Panc1 (cell line): Measurements from ENCODE around the gene ZNF211. TPM values are rescaled to one million over a fixed set of nuclear protein-coding genes. Genes with fewer than 3 reads are reported as not detected.

Experiments
- ATAC-seq: fragments of 200-7000 bp; cut with Tn5 transposase; 2 replicates; pipeline ENCODE4 v1.9.1; 2020; ENCODE audit warnings: mild to moderate bottlenecking, moderate library complexity
- BruUV-seq: library from RNA; stranded (reverse); fragments of 400-500 nt; replicated peaks from 2 replicates; lab custom pipeline; 2021; lab: Mats Ljungman, UMichigan
- CTCF ChIA-PET: fragments of 300-600 bp; sonication (Branson Sonifier 250); formaldehyde crosslinking; loops from one replicate; lab custom pipeline; 2022; ENCODE audit warnings: antibody characterized with exemption; lab: Charles Lee
- POLR2A ChIA-PET: fragments of 300-600 bp; sonication (Branson Sonifier 250); formaldehyde crosslinking; loops from one replicate; lab custom pipeline; 2022; ENCODE audit warnings: antibody characterized with exemption; lab: Charles Lee
- DNase-seq: peaks from one replicate; pipeline ENCODE4 v3.0.0-alpha.2; 2010; ENCODE audit warnings: low read depth, low spot score
- H3K27ac ChIP-seq: 2 replicates; pipeline ENCODE4 v1.5.1; 2011; ENCODE audit warnings: mild to moderate bottlenecking, low read length, inconsistent platforms
- H3K27me3 ChIP-seq: fragments of 200-500 bp; sonication (Bioruptor generic); 2 replicates; pipeline ENCODE4 v1.6.0; 2014; ENCODE audit warnings: low read length, inconsistent platforms; ENCODE audit not compliant: control insufficient read depth, insufficient read depth
- H3K36me3 ChIP-seq: fragments of 200-500 bp; sonication (Bioruptor generic); 2 replicates; pipeline ENCODE4 v1.5.1; 2014; ENCODE audit warnings: inconsistent platforms, mild to moderate bottlenecking, low read length, moderate library complexity; ENCODE audit not compliant: control insufficient read depth, insufficient read depth
- H3K4me1 ChIP-seq: 2 replicates; pipeline ENCODE4 v1.5.1; 2011; ENCODE audit warnings: inconsistent platforms, mild to moderate bottlenecking, low read length, moderate library complexity; ENCODE audit not compliant: control insufficient read depth, insufficient read depth
- H3K4me3 ChIP-seq, 2 experiments: 2 replicates each; pipeline ENCODE4 v1.5.1; 2011 to 2012; ENCODE audit warnings: low read depth in 2 of 2, low read length in 2 of 2, mild to moderate bottlenecking in 2 of 2, inconsistent platforms in 1 of 2, moderate library complexity in 1 of 2
- H3K9me3 ChIP-seq: fragments of 200-500 bp; sonication (Bioruptor generic); 2 replicates; pipeline ENCODE4 v1.5.1; 2014; ENCODE audit warnings: low read depth, mild to moderate bottlenecking, inconsistent platforms, low read length, moderate library complexity; ENCODE audit not compliant: control insufficient read depth, insufficient read depth
- CTCF ChIP-seq: fragments of 450-650 bp; IDR thresholded peaks from 2 replicates; pipeline ENCODE4 v1.5.1; 2017; ENCODE audit warnings: mild to moderate bottlenecking
- POLR2AphosphoS5 ChIP-seq: IDR thresholded peaks from 2 replicates; pipeline ENCODE4 v1.6.1; 2012; ENCODE audit warnings: mild to moderate bottlenecking, low read depth, low read length, moderate library complexity
- REST ChIP-seq, 2 experiments: IDR thresholded peaks; 2 replicates each; pipeline ENCODE4 v1.6.1; 2011 to 2012; ENCODE audit warnings: low read depth in 2 of 2, control low read depth in 1 of 2, low read length in 1 of 2, mild to moderate bottlenecking in 1 of 2, moderate library complexity in 1 of 2; ENCODE audit not compliant: insufficient read depth in 1 of 2
- SIN3A ChIP-seq: IDR thresholded peaks from 2 replicates; pipeline ENCODE4 v1.6.1; 2012; ENCODE audit warnings: low read depth, mild to moderate bottlenecking, low read length, moderate library complexity, borderline replicate concordance; ENCODE audit not compliant: insufficient read depth
- TCF7L2 ChIP-seq: IDR thresholded peaks from 2 replicates; pipeline ENCODE4 v1.6.1; 2011; ENCODE audit warnings: mild to moderate bottlenecking, low read depth, low read length, inconsistent platforms
- in situ Hi-C: cut with HindIII; loops from 2 replicates; pipeline ENCODE4 v1.10.0; 2016; ENCODE audit warnings: low sequenced_read_pairs, low pct_unique_long_range_greater_than_20kb
- intact Hi-C: fragments of 100-400 bp; cut with micrococcal nuclease; formaldehyde crosslinking; loops from one replicate; pipeline ENCODE4 v1.10.0; 2022; ENCODE audit not compliant: unreplicated experiment
- total RNA-seq: library from RNA; stranded (reverse); gene quantifications from one replicate; pipeline ENCODE4 v1.2.1, GENCODE V29; 2021; ENCODE audit not compliant: unreplicated experiment

The ZNF211 gene
- total RNA-seq, 1 experiment from 2014 or later: 13.9 TPM

- H3K27me3 ChIP-seq: no peaks in the 10 kb centered on the region
- intact Hi-C loops: no loop called here
- peaks cover 5% of the 10 kb centered on the region; the same call in 1 of the 2 replicates for H3K36me3 ChIP-seq
Measured at GRCh38 chr19:57615346-57615745, 17.6 kb upstream of the ZNF211 start.

GRCh38 chr19:57620673-57621348 lies 12.2 kb upstream of the ZNF211 start:
- Histone ChIP-seq H3K4me1 (no peaks in the 10 kb centered on the region), H3K27ac (no peak overlapping the region), H3K27me3 (no peaks in the 10 kb centered on the region), H3K4me3 (no peak overlapping the region), H3K36me3 (peaks cover 7% of the 10 kb centered on the region; the same call in 1 of the 2 replicates), H3K9me3 (peaks cover 91% of the 10 kb centered on the region)
- intact Hi-C loops (no loop called here), in situ Hi-C loops (no loop called here)
- no peak for DNase-seq
- ChIA-PET POLR2A (no interaction called here), CTCF (no interaction called here)
- no peak for ATAC-seq
- TF ChIP-seq CTCF (no peak), REST (IDR thresholded peaks at IDR 0.05; ENCODE audit: insufficient read depth in 1 of 2, low read depth in 2 of 2, low read length in 1 of 2) (no peak), POLR2AphosphoS5 (no peak; the same call in 1 of the 2 replicates), SIN3A (no peak), TCF7L2 (no peak)
- no TSS peak for BruUV-seq

More at GRCh38 chr19:57615346-57615745, 17.6 kb upstream of the ZNF211 start:
- Histone ChIP-seq H3K4me1 (no peaks in the 10 kb centered on the region), H3K9me3 (peaks cover 66% of the 10 kb centered on the region), H3K27ac (no peak overlapping the region), H3K4me3 (peak overlapping the region in 1 of 2 experiments; percentile 81; a peak in 1 of 4 replicates)
- DNase-seq: no peak
- in situ Hi-C loops: loop anchor here (10.0 kb wide), 1 partner anchor 59 kb away; no protein-coding TSS in a partner anchor
- ChIA-PET CTCF (no interaction called here), POLR2A (no interaction called here)
- ATAC-seq: no peak
- TF ChIP-seq TCF7L2: no peak
- BruUV-seq: no TSS peak

- DNase-seq (no peak), ATAC-seq (no peak)
- in situ Hi-C loops (no loop called here), intact Hi-C loops (no loop called here)
- BruUV-seq: no TSS peak
- Histone ChIP-seq H3K27ac (no peak overlapping the region), H3K4me1 (no peaks in the 10 kb centered on the region), H3K4me3 (no peak overlapping the region), H3K9me3 (peaks cover 68% of the 10 kb centered on the region), H3K36me3 (peaks cover 7% of the 10 kb centered on the region; the same call in 1 of the 2 replicates), H3K27me3 (no peaks in the 10 kb centered on the region)
- ChIA-PET POLR2A (no interaction called here), CTCF (no interaction called here)
- TF ChIP-seq TCF7L2 (no peak), CTCF (no peak), REST (IDR thresholded peaks at IDR 0.05; ENCODE audit: insufficient read depth in 1 of 2, low read depth in 2 of 2, low read length in 1 of 2) (no peak), SIN3A (no peak), POLR2AphosphoS5 (no peak)
Measured at GRCh38 chr19:57623091-57623490, 9.9 kb upstream of the ZNF211 start.
